Epithelial cell of esophagus (primary cell): ENCODE measurements around the gene DAAM2.

Source experiments
- DNase-seq: peaks from one replicate; pipeline ENCODE4 v3.0.0; 2010; ENCODE audit warnings: low read depth
- H3K4me3 ChIP-seq: 2 replicates; pipeline ENCODE4 v1.5.1; 2011; ENCODE audit warnings: mild to moderate bottlenecking, low read length, control low read depth
- TF ChIP-seq, protein P1 (sequence below): IDR thresholded peaks from 2 replicates; pipeline ENCODE4 v1.5.1; 2011; ENCODE audit warnings: low read depth, mild to moderate bottlenecking, low read length, control low read depth, inconsistent platforms; ENCODE audit not compliant: insufficient read depth; ENCODE audit errors: missing control alignments

The DAAM2 gene

DNA sequence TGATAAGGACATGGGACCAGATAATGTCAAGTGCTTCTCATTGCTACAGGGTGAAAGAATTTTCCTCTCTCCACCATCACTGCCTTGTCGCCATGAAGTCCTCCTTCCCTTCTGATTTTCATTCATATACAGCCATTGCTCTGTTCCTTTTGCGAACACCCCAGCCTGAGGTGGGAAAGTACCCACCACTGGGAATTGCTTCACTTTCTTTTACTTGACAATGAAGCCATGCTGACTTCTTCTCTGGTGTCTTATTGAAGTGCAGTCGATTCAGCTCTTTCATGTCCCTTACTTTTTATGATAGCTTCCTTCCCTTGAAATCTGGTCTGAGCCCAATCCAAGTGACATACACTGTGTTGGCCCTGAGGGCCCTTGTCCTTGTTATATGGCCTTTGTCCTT lies 16.2 kb downstream of the DAAM2 start:
- TF ChIP-seq, protein P1, sequence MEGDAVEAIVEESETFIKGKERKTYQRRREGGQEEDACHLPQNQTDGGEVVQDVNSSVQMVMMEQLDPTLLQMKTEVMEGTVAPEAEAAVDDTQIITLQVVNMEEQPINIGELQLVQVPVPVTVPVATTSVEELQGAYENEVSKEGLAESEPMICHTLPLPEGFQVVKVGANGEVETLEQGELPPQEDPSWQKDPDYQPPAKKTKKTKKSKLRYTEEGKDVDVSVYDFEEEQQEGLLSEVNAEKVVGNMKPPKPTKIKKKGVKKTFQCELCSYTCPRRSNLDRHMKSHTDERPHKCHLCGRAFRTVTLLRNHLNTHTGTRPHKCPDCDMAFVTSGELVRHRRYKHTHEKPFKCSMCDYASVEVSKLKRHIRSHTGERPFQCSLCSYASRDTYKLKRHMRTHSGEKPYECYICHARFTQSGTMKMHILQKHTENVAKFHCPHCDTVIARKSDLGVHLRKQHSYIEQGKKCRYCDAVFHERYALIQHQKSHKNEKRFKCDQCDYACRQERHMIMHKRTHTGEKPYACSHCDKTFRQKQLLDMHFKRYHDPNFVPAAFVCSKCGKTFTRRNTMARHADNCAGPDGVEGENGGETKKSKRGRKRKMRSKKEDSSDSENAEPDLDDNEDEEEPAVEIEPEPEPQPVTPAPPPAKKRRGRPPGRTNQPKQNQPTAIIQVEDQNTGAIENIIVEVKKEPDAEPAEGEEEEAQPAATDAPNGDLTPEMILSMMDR: no peak
- no peak for DNase-seq
- no peak overlapping the region for H3K4me3 ChIP-seq

DNA sequence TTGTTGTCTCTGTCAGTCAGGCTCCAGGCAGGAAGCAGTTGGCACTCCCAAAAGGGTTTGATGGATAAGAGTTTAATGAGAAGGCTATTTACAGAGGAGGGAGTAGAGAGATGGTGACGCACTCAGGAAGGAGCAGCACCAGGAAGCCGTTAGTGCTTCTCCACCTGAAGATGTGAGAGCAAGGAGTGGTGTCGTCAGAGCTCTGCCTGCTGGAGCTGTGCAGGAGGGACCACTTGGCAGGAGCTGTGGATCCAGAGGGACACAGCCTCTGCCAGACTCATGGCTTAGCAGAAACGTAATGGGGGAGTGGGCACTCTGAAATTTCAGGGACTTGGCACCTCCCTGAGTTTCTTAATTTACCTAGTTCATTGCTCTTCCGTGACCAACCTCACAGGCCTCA lies 16.8 kb downstream of the DAAM2 start:
- TF ChIP-seq, protein P1: no peak
- H3K4me3 ChIP-seq: no peak overlapping the region
- no peak for DNase-seq

DNA sequence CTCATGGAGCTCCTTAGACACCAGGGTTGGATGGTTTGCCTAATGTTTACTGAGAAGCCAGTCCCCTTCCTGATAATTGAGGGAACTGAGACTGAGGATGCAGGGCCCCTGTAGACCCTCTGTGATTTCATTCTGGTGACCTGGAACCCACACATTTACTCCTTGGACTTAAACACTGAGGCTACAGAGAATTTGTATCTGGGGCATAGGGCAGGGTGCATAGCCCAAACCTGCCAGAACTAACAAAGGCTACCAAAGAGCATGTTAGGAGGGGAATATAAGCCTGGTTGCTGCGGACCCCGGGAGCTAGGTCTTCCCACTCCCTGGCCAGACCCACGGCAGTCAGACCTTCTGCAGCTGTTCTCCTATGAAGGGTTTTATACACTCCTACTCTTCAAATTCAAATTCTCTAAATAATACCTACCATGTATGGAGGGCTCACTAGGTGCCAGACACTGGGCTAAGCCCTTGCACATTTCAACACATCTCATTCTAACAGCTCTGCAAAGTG lies 19.7 kb downstream of the DAAM2 start:
- DNase-seq: no peak
- TF ChIP-seq, protein P1: no peak
- H3K4me3 ChIP-seq: no peak overlapping the region

DNA sequence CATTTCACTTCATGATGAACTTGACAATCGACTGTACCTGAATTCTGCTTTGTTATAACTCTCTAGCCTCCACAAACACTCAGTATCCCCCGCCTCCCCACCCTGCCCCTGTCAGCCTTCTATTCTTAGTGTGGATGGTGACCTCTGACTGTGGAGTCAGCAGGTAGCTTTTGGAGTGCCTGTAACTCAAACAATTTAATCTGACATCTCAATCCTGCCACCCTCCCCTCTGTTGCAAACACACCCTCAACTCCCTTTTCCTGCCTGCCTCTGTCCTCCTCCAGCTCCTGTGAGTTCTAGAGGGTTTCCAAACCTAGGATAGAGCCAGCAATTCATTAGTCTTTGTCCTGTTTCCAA lies 20.3 kb downstream of the DAAM2 start:
- no peak overlapping the region for H3K4me3 ChIP-seq
- no peak for DNase-seq
- TF ChIP-seq, protein P1: no peak

DNA sequence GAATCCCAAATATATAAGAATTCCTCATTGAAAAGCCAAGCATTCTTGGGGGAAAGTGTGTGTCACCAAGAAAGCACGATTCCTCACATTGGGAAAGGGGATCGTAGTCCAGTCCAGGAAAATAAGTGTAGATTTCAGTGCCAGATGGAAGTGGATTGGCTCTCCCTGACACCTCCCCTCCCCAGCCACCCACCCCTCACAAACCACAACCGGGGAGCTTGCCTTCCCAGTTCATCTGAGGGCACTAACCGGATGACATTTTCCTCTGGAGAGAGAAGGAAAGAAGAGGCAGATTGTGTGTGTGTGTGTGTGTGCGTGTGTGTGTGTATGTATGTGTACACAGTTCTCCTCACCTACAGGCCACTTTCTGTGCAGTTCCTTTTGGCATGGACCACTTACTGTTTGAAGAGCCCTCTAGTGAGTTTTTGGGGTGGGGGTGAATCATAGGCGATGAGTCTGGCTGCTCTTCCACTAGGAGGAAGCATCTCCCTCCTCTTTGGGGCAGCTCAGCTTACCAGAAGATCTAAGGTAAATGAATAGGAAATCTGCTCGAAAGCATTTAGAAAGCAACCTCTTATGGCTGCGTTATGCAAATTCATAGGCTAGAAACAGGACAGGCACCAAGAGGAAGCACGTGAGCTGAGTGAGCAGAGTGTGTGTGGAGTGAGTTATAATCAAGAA lies 20.8 kb downstream of the DAAM2 start:
- TF ChIP-seq, protein P1: no peak
- no peak for DNase-seq
- no peak overlapping the region for H3K4me3 ChIP-seq

DNA sequence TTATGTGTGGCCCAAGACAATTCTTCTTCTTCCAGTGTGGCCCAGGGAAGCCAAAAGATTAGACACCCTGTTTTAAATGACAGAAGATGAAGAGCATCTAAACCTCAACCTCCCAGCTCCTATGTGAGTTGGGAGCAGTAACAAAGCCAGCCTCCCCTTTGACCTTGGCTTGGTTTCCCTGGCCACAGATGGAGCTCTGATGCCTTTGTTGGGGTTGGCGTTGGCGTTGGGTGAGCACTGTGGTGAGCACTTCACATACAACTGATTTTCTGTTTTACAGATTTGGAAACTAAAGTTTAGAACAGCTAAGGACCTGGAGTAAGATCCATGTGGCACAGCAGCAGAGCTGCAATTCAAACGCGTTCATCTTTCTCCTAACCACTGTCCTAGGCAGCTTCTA lies 22.1 kb downstream of the DAAM2 start:
- TF ChIP-seq, protein P1: no peak
- no peak for DNase-seq
- no peak overlapping the region for H3K4me3 ChIP-seq

DNA sequence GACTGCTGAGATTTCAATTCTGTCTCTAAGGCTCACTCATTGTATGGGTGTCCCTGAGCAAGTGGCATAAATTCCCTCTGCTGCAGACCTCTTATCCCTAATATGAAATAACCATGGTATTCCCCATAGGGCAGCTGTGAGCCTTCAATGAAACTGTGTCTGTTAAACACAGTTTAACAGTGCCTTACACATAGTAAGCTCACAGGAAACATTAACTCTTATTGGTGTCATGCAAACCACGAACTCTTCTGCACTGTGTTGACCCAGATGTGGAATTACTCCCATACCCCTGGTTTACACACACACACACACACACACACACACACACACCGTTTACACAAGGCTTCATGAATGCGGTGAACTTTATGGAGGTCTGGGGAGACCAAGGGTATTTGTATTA lies 23.2 kb downstream of the DAAM2 start:
- no peak for DNase-seq
- H3K4me3 ChIP-seq: no peak overlapping the region
- TF ChIP-seq, protein P1: no peak
